Activated CD8-positive, alpha-beta memory T cell treated with anti-CD3 and anti-CD28 coated beads for 36 hours (primary cell): ENCODE measurements around the gene HERPUD1. TPM values are rescaled to one million over a fixed set of nuclear protein-coding genes. Genes with fewer than 3 reads are reported as not detected.
"Not testable (repeated sequence)": the region's sequence is repeated elsewhere in the genome, so short reads cannot be mapped to it uniquely, and the experiment has no call there.

Experiments used
- CTCF ChIA-PET: fragments of 350-600 bp; sonication (Branson Sonifier 250); formaldehyde crosslinking; loops from one replicate; lab custom pipeline; 2021; ENCODE audit warnings: antibody characterized with exemption; lab: Charles Lee
- POLR2A ChIA-PET: fragments of 350-600 bp; sonication (Branson Sonifier 250); formaldehyde crosslinking; loops from one replicate; lab custom pipeline; 2021; ENCODE audit warnings: antibody characterized with exemption; lab: Charles Lee
- total RNA-seq, 2 experiments: library from RNA; stranded (reverse); gene quantifications; one replicate each; pipeline ENCODE4 v1.2.3, GENCODE V29; 2021

HERPUD1 gene
- total RNA-seq, 2 experiments from 2014 or later: 133 to 140 TPM

DNA sequence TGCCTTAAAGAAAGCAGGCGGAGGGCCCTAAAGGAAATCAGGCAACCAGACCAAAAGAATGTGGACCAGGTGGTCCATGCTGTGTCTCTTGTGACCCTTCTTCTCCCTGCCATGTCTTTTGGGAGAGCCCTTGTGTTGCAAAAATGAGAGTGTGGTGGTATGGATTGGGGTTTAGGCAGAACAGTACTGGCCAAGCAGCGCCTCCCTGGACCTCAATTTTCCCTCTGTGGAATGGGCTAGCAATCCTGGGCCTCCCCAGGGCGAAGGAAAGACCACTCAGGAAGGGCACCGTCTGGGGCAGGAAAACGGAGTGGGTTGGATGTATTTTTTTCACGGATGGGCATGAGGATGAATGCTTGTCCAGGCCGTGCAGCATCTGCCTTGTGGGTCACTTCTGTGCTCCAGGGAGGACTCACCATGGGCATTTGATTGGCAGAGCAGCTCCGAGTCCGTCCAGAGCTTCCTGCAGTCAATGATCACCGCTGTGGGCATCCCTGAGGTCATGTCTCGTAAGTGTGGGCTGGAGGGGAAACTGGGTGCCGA lies 49.9 kb downstream of the HERPUD1 start:
- ChIA-PET CTCF (interaction anchor here (1.3 to 1.7 kb wide), 2 partner anchors 9 to 17 kb away, joined by 4 to 5 read pairs; no protein-coding TSS in a partner anchor), POLR2A (no interaction called here)

- ChIA-PET CTCF (interaction anchor here (1.7 to 4.1 kb wide), 2 partner anchors 10 to 18 kb away, joined by 5 to 27 read pairs; no protein-coding TSS in a partner anchor), POLR2A (no interaction called here)
These were observed 50.8 kb downstream of the HERPUD1 start for GRCh38 chr16:56982695-56983094.

DNA sequence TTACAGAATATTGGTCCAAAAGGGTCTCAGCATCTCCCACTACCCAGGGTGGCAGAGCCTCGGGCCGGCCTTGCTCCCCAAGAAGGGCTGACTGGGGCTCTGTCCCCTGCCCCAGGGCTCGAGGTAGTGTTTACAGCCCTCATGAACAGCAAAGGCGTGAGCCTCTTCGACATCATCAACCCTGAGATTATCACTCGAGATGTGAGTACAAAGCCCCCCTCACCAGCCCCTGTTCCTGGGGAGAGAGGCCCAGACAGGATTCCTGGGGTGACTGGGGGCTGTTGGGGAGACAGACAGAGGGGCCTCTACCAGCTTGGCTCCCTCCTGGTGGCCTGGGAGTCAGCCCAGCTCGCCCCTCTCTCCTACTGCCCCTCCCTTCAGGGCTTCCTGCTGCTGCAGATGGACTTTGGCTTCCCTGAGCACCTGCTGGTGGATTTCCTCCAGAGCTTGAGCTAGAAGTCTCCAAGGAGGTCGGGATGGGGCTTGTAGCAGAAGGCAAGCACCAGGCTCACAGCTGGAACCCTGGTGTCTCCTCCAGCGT lies 51.3 kb downstream of the HERPUD1 start:
- ChIA-PET POLR2A (interaction anchor here (1.3 kb wide), 1 partner anchor 12 kb away, joined by 3 read pairs; no protein-coding TSS in a partner anchor), CTCF (interaction anchor here (0.5 to 4.1 kb wide), 3 partner anchors 11 to 105 kb away, joined by 3 to 27 read pairs (median 5); no protein-coding TSS in a partner anchor)

- ChIA-PET CTCF (interaction anchor here (0.8 to 4.1 kb wide), 2 partner anchors 20 to 100 kb away, joined by 3 to 27 read pairs; no protein-coding TSS in a partner anchor), POLR2A (interaction anchor here (1.1 to 1.5 kb wide), 3 partner anchors 10 to 57 kb away, joined by 3 to 9 read pairs (median 4); no protein-coding TSS in a partner anchor)
These were observed 52.7 kb downstream of the HERPUD1 start for GRCh38 chr16:56984639-56985038.

DNA sequence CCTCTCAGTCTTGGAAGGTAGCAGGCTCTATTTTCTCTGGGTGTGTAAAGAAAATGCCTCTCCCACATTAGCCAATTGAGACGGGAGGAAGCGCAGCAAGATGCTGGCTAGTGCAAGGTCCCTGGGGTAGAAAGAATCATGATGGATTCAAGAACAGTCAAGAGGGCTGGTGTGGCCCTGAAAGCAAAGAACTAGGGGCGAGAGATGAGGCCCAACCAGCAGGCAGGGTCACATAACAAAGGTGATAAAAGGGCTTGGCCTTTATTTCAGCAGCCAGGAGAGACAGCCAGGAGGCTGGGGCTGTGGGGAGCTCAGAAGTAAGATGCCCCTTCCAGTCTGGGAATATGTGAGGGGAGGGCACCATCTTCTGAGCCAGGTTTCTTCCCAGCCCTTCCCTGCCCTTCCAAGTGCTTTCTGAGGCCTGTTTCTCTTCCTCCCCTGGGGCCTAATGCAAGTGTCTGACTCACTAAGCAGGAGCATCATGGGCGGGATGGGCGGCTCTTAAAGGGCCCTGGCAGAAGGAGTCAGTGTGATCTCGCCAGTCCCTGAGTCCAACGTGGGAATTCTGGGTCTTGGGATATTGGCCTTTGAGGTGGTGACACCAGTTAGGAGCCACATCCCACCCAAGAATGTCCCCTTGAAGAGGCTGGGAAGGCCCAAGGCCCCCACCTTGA lies 53.5 kb downstream of the HERPUD1 start:
- ChIA-PET POLR2A (interaction anchor here (1.5 kb wide), 1 partner anchor 56 kb away, joined by 4 read pairs; no protein-coding TSS in a partner anchor), CTCF (interaction anchor here (0.6 to 4.1 kb wide), 3 partner anchors 18 to 59 kb away, joined by 3 to 27 read pairs (median 3); no protein-coding TSS in a partner anchor)

- POLR2A ChIA-PET: no interaction called here
- CTCF ChIA-PET: interaction anchor here (0.6 to 4.1 kb wide), 3 partner anchors 18 to 58 kb away, joined by 3 to 27 read pairs (median 3); no protein-coding TSS in a partner anchor
These were observed 54.0 kb downstream of the HERPUD1 start for GRCh38 chr16:56985962-56986360.

DNA sequence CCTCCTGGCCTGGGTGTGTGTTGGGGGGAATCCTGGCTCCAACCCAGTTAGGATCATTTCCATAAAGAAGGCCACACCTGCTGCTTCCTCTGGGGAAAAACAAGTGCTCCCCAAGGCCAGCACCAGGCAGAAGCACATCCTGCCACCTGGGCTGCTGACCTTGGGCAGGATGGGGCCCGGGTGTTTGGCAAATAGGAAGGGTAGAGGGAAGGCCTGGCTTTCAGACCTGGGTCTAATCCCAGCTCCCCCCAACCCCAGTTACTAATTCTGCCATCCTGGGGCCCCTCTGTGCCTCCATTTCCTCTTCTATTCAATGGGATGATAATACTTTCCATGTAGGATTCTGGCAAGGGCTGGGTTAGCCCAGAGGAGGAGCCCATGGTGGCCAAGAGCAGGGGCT lies 54.4 kb downstream of the HERPUD1 start:
- CTCF ChIA-PET: interaction anchor here (4.1 kb wide), 1 partner anchor 21 kb away, joined by 27 read pairs; no protein-coding TSS in a partner anchor
- POLR2A ChIA-PET: interaction anchor here (0.9 to 1.1 kb wide), 2 partner anchors 8 to 9 kb away, joined by 3 to 4 read pairs; no protein-coding TSS in a partner anchor

GRCh38 chr16:56986908-56987307 lies 55.0 kb downstream of the HERPUD1 start:
- POLR2A ChIA-PET: interaction anchor here (0.6 to 1.1 kb wide), 4 partner anchors 8 to 44 kb away, joined by 3 to 4 read pairs (median 4); no protein-coding TSS in a partner anchor
- CTCF ChIA-PET: not testable (repeated sequence)

DNA sequence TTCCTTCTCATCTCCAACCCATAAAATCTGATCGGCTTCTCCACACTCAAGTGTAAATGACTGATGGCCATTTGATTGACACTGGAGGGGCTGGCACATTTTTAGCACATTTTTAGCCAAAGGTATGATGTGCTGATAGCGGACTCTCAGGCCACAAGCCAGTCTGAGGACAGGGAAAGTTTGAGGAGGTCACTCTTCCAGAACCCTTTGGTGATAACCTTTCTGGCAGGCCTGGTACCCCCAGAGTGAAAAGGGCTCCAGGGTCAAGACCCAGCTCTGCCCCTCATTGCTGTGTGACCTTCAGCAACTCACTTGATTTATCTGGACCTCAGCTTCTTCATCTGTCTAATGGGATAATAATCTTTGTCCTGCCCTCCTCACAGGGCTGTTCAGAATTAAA lies 55.8 kb downstream of the HERPUD1 start:
- ChIA-PET POLR2A (interaction anchor here (0.6 kb wide), 2 partner anchors 15 to 43 kb away, joined by 3 to 4 read pairs; no protein-coding TSS in a partner anchor), CTCF (interaction anchor here (1.1 to 2.3 kb wide), 4 partner anchors 11 to 58 kb away, joined by 3 to 9 read pairs (median 5); no protein-coding TSS in a partner anchor)

DNA sequence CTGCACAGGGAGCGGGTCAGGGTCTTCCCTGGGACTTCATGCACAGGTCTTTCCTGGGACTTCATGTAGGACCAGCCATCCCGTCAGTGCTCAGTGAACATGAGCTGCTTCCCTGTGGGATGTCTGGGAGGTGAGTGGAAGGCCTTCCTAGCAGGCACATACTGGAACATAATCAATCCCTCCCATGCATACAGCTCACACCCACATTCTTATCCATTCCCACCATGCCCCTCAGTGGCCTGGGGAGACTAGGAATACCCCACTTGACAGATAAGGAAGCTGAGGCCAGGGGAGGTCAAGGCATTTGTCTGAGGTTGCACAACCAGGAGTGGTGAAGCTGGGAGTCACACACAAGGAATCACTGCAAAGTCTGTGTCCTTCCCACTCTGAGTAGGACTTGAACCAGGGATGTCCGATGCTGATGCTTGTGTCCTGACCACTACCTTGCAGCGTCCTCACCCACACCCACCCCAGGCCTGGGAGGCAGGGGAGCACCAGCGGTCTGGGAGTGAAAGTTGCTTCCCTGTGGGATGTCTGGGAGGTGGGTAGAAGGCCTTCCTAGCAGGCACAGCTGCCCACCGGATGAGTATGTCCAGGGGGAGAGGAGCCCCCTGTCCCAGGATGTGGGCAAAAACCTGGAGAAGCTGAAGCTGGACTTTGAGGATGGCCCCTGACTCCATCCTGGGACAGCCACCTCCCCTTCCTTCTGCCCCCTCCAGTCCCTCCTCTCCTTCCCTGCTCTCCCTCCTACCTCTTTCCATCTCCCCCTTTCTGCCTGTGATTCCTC lies 56.4 kb downstream of the HERPUD1 start:
- ChIA-PET CTCF (interaction anchor here (0.9 to 2.3 kb wide), 7 partner anchors 11 to 95 kb away, joined by 3 to 9 read pairs (median 4); no protein-coding TSS in a partner anchor), POLR2A (interaction anchor here (0.6 to 2.4 kb wide), 6 partner anchors 8 to 51 kb away, joined by 3 to 16 read pairs (median 8); no protein-coding TSS in a partner anchor)

GRCh38 chr16:56988948-56989945 lies 57.3 kb downstream of the HERPUD1 start, which contains the start of gene NLRC5:
Gene NLRC5 (plus strand): TSS chr16:56989557. CDS start chr16:57020713, 31,156 bp downstream.
- CTCF ChIA-PET: interaction anchor here (0.9 to 2.3 kb wide), 9 partner anchors 10 to 94 kb away, joined by 3 to 13 read pairs (median 3); no protein-coding TSS in a partner anchor
- POLR2A ChIA-PET: interaction anchor here (0.6 to 2.4 kb wide), 14 partner anchors 8 to 72 kb away, joined by 3 to 16 read pairs (median 5); no protein-coding TSS in a partner anchor

DNA sequence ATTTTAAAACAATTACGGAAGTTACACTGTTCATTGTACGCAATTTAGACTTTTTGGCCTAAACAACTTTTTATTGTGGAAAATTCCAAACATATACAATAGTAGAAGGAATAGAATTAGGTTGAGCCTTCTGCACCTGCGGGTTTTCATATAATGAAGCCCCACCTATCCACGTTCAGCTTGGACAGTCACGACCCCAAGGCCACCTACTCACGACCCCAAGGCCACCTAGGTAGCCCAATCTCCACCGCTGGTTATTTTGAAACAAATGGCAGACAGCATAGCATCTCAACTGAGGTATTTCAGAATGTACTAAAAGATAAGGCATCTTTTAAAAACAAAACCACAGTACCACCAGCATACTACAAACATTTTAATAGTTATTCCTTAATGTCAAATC lies 58.0 kb downstream of the HERPUD1 start:
- POLR2A ChIA-PET: interaction anchor here (0.6 to 2.4 kb wide), 12 partner anchors 9 to 72 kb away, joined by 3 to 16 read pairs (median 6); no protein-coding TSS in a partner anchor

DNA sequence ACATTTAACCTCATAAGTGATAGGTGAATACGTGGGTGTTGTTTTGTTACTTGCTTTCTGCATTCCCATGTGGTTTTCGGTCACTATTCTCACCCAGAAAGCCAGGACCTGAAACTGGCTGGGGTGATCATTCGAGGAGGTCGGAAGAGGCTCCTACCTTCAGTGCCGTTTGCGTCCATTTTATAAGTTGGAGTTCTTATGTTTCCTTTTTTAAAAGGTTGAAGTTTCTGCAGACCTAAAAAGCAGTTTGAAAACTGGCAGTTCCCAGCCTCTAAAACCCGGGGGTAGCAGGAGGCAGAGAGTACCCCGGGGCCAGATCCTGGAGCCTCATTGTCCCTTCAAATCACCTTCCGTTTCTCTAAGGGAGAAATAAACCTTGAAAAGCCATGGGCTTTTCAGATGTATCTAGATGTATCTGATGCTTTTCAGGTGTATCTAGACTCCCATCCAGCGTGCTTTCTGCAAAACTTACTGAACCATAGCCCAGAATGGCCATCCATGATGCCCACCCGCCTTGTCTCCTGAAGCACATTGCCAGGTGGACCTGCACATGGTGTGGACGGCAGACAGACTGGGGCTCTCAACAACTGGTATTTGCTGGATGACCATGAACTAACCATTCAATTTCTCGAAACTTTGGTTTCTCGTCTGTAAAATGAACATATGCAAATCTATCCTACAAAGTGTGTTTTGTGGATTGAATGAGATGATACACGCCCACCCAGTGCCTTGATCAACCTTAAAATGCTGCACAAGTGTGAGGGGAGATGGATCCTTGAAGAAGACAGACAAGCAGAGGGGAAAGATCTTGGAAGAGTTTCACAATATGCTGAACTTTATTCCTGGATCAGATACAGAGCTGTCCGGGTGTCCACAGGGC lies 58.7 kb downstream of the HERPUD1 start:
- ChIA-PET POLR2A (interaction anchor here (0.7 to 2.4 kb wide), 7 partner anchors 9 to 71 kb away, joined by 4 to 16 read pairs (median 10); no protein-coding TSS in a partner anchor), CTCF (interaction anchor here (1.3 to 1.4 kb wide), 2 partner anchors 26 to 51 kb away, joined by 9 to 13 read pairs; no protein-coding TSS in a partner anchor)

More for the DNA sequence above, 58.0 kb downstream of the HERPUD1 start:
- CTCF ChIA-PET: interaction anchor here (1.0 to 2.3 kb wide), 6 partner anchors 9 to 52 kb away, joined by 3 to 13 read pairs (median 8); no protein-coding TSS in a partner anchor

DNA sequence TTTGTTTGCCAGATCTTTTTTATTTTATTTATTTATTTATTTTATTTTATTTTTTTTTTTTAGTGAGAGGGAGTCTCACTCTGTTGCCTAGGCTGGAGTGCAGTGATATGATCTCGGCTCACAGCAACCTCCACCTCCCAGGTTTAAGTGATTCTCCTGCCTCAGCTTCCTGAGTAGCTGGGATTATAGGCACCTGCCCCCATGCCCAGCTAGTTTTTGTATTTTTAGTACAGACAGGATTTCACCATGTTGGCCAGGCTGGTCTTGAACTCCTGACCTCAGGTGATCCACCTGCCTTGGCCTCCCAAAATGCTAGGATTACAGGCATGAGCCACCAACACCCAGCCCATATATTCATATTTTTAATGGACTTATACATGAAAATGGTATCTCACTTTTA lies 60.5 kb downstream of the HERPUD1 start:
- POLR2A ChIA-PET: interaction anchor here (1.0 kb wide), 1 partner anchor 54 kb away, joined by 3 read pairs; no protein-coding TSS in a partner anchor

GRCh38 chr16:56993204-56993603 lies 61.3 kb downstream of the HERPUD1 start:
- POLR2A ChIA-PET: interaction anchor here (1.0 kb wide), 1 partner anchor 55 kb away, joined by 3 read pairs; no protein-coding TSS in a partner anchor

More for the DNA sequence above, 60.5 kb downstream of the HERPUD1 start:
- CTCF ChIA-PET: interaction anchor here (1.1 to 1.8 kb wide), 7 partner anchors 10 to 53 kb away, joined by 3 to 7 read pairs (median 3); no protein-coding TSS in a partner anchor

More at GRCh38 chr16:56993204-56993603, 61.3 kb downstream of the HERPUD1 start:
- CTCF ChIA-PET: interaction anchor here (1.2 to 1.8 kb wide), 5 partner anchors 9 to 52 kb away, joined by 3 to 7 read pairs (median 3); no protein-coding TSS in a partner anchor
